Skeletal muscle tissue (tissue), 4 donors: Measurements from ENCODE around the gene IL1R2. TPM values are rescaled to one million over a fixed set of nuclear protein-coding genes. Genes with fewer than 3 reads are reported as not detected.
A peak's percentile ranks its signal among the peaks of the same experiment; 100 is the strongest.

Experiments
- H3K27ac ChIP-seq: one replicate; pipeline ENCODE4 v1.7.0; 2013; ENCODE audit warnings: mild to moderate bottlenecking, low read depth, low read length, inconsistent platforms
- H3K27me3 ChIP-seq, 3 donors: one replicate each; pipeline ENCODE4 v1.7.0; 2013; ENCODE audit warnings: low read length in 3 of 3; ENCODE audit not compliant: control insufficient read depth in 3 of 3, insufficient read depth in 3 of 3
- H3K36me3 ChIP-seq, 3 donors: one replicate each; pipeline ENCODE4 v1.7.0; 2013; ENCODE audit warnings: low read length in 3 of 3; ENCODE audit not compliant: control insufficient read depth in 3 of 3, insufficient read depth in 3 of 3
- H3K4me1 ChIP-seq, 3 donors: one replicate each; pipeline ENCODE4 v1.7.0; 2013; ENCODE audit warnings: low read length in 3 of 3, mild to moderate bottlenecking in 3 of 3; ENCODE audit not compliant: control insufficient read depth in 3 of 3, insufficient read depth in 3 of 3
- H3K4me3 ChIP-seq, 3 donors: one replicate each; pipeline ENCODE4 v1.7.0; 2013; ENCODE audit warnings: low read length in 3 of 3
- H3K9ac ChIP-seq, 3 donors: one replicate each; pipeline ENCODE4 v1.7.0; 2013; ENCODE audit warnings: low read length in 3 of 3, mild to moderate bottlenecking in 3 of 3, moderate library complexity in 2 of 3, low read depth in 1 of 3
- H3K9me3 ChIP-seq, 3 donors: one replicate each; pipeline ENCODE4 v1.7.0; 2013; ENCODE audit warnings: low read length in 3 of 3; ENCODE audit not compliant: control insufficient read depth in 3 of 3
- total RNA-seq: library from RNA; depleted of rRNA; stranded (reverse); fragments of >200 nt; gene quantifications from one replicate; pipeline ENCODE4 v1.2.3, GENCODE V29; 2014
- donor health status: Osteomylitis.

Gene IL1R2
- total RNA-seq, 1 donor from 2014 or later, result 0.52 TPM

- Histone ChIP-seq H3K9ac (no peak overlapping the region), H3K27ac (no peak overlapping the region), H3K36me3 (no peaks in the 10 kb centered on the region), H3K27me3 (peaks cover 0 to under 1% (median 0%) of the 10 kb centered on the region in 3 donors), H3K9me3 (no peaks in the 10 kb centered on the region), H3K4me3 (no peak overlapping the region), H3K4me1 (peaks cover 0 to 15% (median 7%) of the 10 kb centered on the region in 3 donors)
Observed at GRCh38 chr2:102003696-102004095, 11.9 kb downstream of the IL1R2 start.

- no peaks in the 10 kb centered on the region for H3K9me3 ChIP-seq
- H3K27ac ChIP-seq, result no peak overlapping the region
- no peaks in the 10 kb centered on the region for H3K27me3 ChIP-seq
- no peaks in the 10 kb centered on the region for H3K36me3 ChIP-seq
- H3K4me3 ChIP-seq, result no peak overlapping the region
- peaks cover 0 to 15% (median 7%) of the 10 kb centered on the region in 3 donors for H3K4me1 ChIP-seq
- no peak overlapping the region for H3K9ac ChIP-seq
Observed at GRCh38 chr2:102004581-102004980, 12.8 kb downstream of the IL1R2 start.

- H3K27ac ChIP-seq, result no peak overlapping the region
- no peak overlapping the region for H3K9ac ChIP-seq
- no peaks in the 10 kb centered on the region for H3K9me3 ChIP-seq
- H3K4me3 ChIP-seq, result no peak overlapping the region
- no peaks in the 10 kb centered on the region for H3K27me3 ChIP-seq
- H3K4me1 ChIP-seq, result peaks cover 0 to 15% (median 7%) of the 10 kb centered on the region in 3 donors
- no peaks in the 10 kb centered on the region for H3K36me3 ChIP-seq
Observed at GRCh38 chr2:102005449-102005848, 13.7 kb downstream of the IL1R2 start.

- Histone ChIP-seq H3K27me3 (no peaks in the 10 kb centered on the region), H3K4me3 (no peak overlapping the region), H3K4me1 (peaks cover 0 to 15% (median 7%) of the 10 kb centered on the region in 3 donors), H3K9ac (no peak overlapping the region), H3K9me3 (no peaks in the 10 kb centered on the region), H3K36me3 (no peaks in the 10 kb centered on the region), H3K27ac (no peak overlapping the region)
Observed at GRCh38 chr2:102005989-102006885, 14.5 kb downstream of the IL1R2 start.

- Histone ChIP-seq H3K27me3 (no peaks in the 10 kb centered on the region), H3K4me1 (peaks cover 0 to 15% (median 7%) of the 10 kb centered on the region in 3 donors), H3K9me3 (no peaks in the 10 kb centered on the region), H3K36me3 (no peaks in the 10 kb centered on the region), H3K4me3 (no peak overlapping the region), H3K9ac (no peak overlapping the region), H3K27ac (no peak overlapping the region)
Observed at GRCh38 chr2:102006886-102007278, 15.1 kb downstream of the IL1R2 start.

GRCh38 chr2:102008490-102008889, 16.7 kb downstream of the IL1R2 start:
- H3K27me3 ChIP-seq, result no peaks in the 10 kb centered on the region
- H3K9ac ChIP-seq, result no peak overlapping the region
- peaks cover 0 to 15% (median 7%) of the 10 kb centered on the region in 3 donors for H3K4me1 ChIP-seq
- H3K27ac ChIP-seq, result no peak overlapping the region
- H3K4me3 ChIP-seq, result no peak overlapping the region
- H3K36me3 ChIP-seq, result no peaks in the 10 kb centered on the region
- no peaks in the 10 kb centered on the region for H3K9me3 ChIP-seq

- Histone ChIP-seq H3K27me3 (no peaks in the 10 kb centered on the region), H3K9me3 (no peaks in the 10 kb centered on the region), H3K36me3 (no peaks in the 10 kb centered on the region), H3K9ac (no peak overlapping the region), H3K27ac (no peak overlapping the region), H3K4me1 (peaks cover 0 to 12% (median 7%) of the 10 kb centered on the region in 3 donors), H3K4me3 (no peak overlapping the region)
Observed at GRCh38 chr2:102009557-102009956, 17.8 kb downstream of the IL1R2 start.

- H3K9ac ChIP-seq, result no peak overlapping the region
- H3K27ac ChIP-seq, result peak overlapping the region; percentile 9
- no peaks in the 10 kb centered on the region for H3K9me3 ChIP-seq
- H3K36me3 ChIP-seq, result no peaks in the 10 kb centered on the region
- H3K4me1 ChIP-seq, result peaks cover 0 to 6% (median 0%) of the 10 kb centered on the region in 3 donors
- no peak overlapping the region for H3K4me3 ChIP-seq
- no peaks in the 10 kb centered on the region for H3K27me3 ChIP-seq
Observed at GRCh38 chr2:102010902-102011301, 19.1 kb downstream of the IL1R2 start.

- Histone ChIP-seq H3K4me1 (no peaks in the 10 kb centered on the region), H3K27me3 (no peaks in the 10 kb centered on the region), H3K27ac (no peak overlapping the region), H3K9ac (no peak overlapping the region), H3K4me3 (no peak overlapping the region), H3K36me3 (no peaks in the 10 kb centered on the region), H3K9me3 (no peaks in the 10 kb centered on the region)
Observed at GRCh38 chr2:102012061-102012614, 20.4 kb downstream of the IL1R2 start.
